ENCODE results near the gene CEACAM3. TPM values are rescaled to one million over a fixed set of nuclear protein-coding genes. Genes with fewer than 3 reads are reported as not detected.

Gene CEACAM3
- total and polyA plus RNA-seq, 11 donors: 0.07 to 2.0 (median 1.6) TPM; not detected in 8

DNA sequence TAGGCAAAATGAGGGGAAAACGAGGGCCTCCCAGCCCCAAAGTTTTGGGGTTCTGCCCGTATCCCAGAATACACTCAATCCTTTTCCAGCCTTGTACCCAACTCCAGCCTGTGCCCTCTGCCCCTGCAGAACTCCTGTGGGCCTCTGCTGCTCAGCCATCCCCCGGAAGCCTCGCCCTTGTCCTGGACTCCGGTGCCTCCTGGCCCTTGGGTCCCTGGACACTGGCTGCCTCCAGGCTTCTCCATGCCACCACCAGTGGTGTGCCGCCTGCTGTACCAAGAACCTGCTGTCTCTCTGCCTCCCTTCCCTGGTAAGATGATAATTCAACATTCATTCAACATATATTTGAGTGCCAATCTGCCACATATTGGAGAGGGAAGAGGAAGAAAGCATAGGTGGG is 52.3 kb downstream of the CEACAM3 start:
- H3K27me3 ChIP-seq: peaks cover 0 to 15% (median 0%) of the 10 kb centered on the region in 9 donors
- WGBS, 4 donors: 80 to 86% (median 82%) methylated on average over 6 of the region's 6 CpGs
- H3K4me1 ChIP-seq: no peaks in the 10 kb centered on the region
- intact Hi-C loops (cut with DNase I): no loop called here
- no peak overlapping the region for H3K4me3 ChIP-seq
- H3K36me3 ChIP-seq: no peaks in the 10 kb centered on the region
- DNase-seq (no peak), ATAC-seq (no peak)
- no peak overlapping the region for H3K27ac ChIP-seq
- H3K9me3 ChIP-seq: no peaks in the 10 kb centered on the region
- TF ChIP-seq POLR2A (IDR thresholded peaks at IDR 0.05): no peak

DNA sequence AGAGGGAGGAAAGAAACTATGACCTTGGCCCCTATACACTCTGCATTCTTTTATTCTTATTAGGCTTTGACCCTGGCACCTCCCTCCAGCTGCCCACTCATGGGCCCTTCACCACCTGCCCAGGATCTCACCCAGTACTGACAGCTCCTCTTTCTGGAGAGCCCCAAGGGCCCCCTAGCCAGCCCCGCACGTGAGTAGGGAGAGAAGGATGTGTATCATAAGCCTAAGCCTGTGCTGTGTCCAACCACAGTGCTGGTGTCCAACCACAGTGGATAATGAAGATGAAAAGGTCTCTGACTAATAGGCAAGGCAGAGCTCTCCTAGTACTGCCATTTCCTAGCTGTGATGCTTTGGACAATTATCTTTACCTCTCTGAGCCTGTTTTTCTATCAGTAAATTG is 52.7 kb downstream of the CEACAM3 start:
- ATAC-seq: no peak
- no peaks in the 10 kb centered on the region for H3K36me3 ChIP-seq
- 72 to 79% (median 74%) methylated on average over 2 of the region's 2 CpGs for WGBS, 4 donors
- DNase-seq: no peak
- H3K27ac ChIP-seq: no peak overlapping the region
- H3K4me1 ChIP-seq: no peaks in the 10 kb centered on the region
- TF ChIP-seq POLR2A (IDR thresholded peaks at IDR 0.05): no peak
- TF ChIP-seq, protein P1, sequence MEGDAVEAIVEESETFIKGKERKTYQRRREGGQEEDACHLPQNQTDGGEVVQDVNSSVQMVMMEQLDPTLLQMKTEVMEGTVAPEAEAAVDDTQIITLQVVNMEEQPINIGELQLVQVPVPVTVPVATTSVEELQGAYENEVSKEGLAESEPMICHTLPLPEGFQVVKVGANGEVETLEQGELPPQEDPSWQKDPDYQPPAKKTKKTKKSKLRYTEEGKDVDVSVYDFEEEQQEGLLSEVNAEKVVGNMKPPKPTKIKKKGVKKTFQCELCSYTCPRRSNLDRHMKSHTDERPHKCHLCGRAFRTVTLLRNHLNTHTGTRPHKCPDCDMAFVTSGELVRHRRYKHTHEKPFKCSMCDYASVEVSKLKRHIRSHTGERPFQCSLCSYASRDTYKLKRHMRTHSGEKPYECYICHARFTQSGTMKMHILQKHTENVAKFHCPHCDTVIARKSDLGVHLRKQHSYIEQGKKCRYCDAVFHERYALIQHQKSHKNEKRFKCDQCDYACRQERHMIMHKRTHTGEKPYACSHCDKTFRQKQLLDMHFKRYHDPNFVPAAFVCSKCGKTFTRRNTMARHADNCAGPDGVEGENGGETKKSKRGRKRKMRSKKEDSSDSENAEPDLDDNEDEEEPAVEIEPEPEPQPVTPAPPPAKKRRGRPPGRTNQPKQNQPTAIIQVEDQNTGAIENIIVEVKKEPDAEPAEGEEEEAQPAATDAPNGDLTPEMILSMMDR (IDR thresholded peaks at IDR 0.05): no peak
- no peak overlapping the region for H3K4me3 ChIP-seq
- H3K9me3 ChIP-seq: no peaks in the 10 kb centered on the region
- intact Hi-C loops (cut with DNase I): no loop called here
- peaks cover 0 to 15% (median 0%) of the 10 kb centered on the region in 9 donors for H3K27me3 ChIP-seq

DNA sequence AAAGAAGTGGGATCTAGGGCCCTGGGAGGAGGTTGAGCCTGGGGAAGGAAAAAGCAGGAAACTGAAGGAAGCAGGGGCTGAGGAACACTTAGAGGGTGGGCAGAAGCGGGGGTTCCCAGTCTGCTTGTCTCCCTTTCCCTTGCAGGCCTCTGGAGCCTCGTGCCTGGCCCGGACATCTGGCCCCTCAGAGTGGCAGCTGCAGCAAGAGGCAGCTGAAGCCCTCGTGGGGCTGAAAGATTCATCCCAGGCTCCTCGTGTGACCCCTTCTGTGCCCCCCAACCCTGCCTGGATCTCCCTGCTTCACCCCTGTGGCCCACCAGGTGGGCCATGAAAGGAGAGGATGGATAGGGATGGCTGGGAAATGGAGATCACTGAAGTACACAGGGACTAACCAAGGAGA is 54.0 kb downstream of the CEACAM3 start:
- 58 to 68% (median 59%) methylated on average over 5 of the region's 5 CpGs for WGBS, 4 donors
- ATAC-seq (no peak), DNase-seq (no peak)
- Histone ChIP-seq H3K27me3 (peaks cover 0 to 15% (median 0%) of the 10 kb centered on the region in 9 donors), H3K4me1 (no peaks in the 10 kb centered on the region), H3K4me3 (no peak overlapping the region), H3K9me3 (no peaks in the 10 kb centered on the region), H3K27ac (no peak overlapping the region), H3K36me3 (no peaks in the 10 kb centered on the region)
- no peak for TF ChIP-seq POLR2A (IDR thresholded peaks at IDR 0.05)
- TF ChIP-seq, protein P1 (IDR thresholded peaks at IDR 0.05): no peak
- intact Hi-C loops (cut with DNase I): no loop called here

DNA sequence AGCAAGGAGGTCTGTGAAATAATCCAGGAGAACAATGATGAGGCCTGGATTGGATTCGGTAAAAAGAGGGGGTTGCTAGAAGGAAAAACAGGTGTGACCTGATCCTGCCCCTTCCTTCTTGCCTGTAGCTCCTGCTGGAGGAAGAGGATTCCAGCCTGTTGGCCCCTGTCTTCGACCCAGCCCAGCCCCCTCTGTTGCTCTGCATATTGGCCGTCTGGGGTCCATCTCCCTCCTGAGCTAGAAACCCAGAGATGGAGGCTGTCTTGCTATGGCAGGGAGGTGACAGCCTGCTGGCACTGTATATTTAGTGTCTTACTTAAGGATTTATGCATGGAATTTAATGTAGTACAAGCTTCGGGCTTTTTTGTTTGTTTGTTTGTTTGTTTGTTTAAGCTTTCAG is 55.1 kb downstream of the CEACAM3 start:
- intact Hi-C loops (cut with DNase I): no loop called here
- TF ChIP-seq, protein P1 (IDR thresholded peaks at IDR 0.05): no peak
- TF ChIP-seq POLR2A (IDR thresholded peaks at IDR 0.05): no peak

DNA sequence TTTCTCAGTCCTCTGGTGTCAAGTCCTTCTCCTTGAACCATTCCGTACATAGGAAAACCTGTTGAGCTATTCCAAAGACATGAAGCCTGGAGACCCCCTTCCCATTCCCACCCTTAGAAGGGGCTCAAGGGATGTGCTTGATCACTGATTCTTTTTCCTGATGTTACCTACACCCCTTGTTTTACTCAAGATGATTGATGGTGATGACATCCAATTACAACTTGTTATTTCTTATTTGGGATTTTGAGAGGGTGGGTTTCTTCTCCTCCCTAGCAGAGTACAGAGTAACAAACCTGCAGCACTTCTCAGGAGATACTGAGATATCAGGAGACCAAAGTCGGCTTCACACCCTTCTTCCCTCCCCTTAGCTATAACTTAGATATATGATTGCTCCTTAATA is 57.0 kb downstream of the CEACAM3 start:
- DNase-seq (no peak), ATAC-seq (no peak)
- Histone ChIP-seq H3K4me1 (no peaks in the 10 kb centered on the region), H3K27ac (no peak overlapping the region), H3K27me3 (peaks cover 0 to 11% (median 0%) of the 10 kb centered on the region in 9 donors), H3K9me3 (no peaks in the 10 kb centered on the region), H3K36me3 (no peaks in the 10 kb centered on the region), H3K4me3 (no peak overlapping the region)
- intact Hi-C loops (cut with DNase I): no loop called here
- WGBS, 4 donors: 43 to 93% (median 69%) methylated on average over 2 of the region's 2 CpGs
- TF ChIP-seq POLR2A (IDR thresholded peaks at IDR 0.05): no peak
- TF ChIP-seq, protein P1 (IDR thresholded peaks at IDR 0.05): no peak

More for the DNA sequence above, 55.1 kb downstream of the CEACAM3 start:
- 29 to 38% (median 36%) methylated on average over 4 of the region's 4 CpGs for WGBS, 4 donors
- DNase-seq: no peak
- H3K4me3 ChIP-seq: no peak overlapping the region
- H3K36me3 ChIP-seq: no peaks in the 10 kb centered on the region
- H3K27ac ChIP-seq: no peak overlapping the region
- no peak for ATAC-seq
- no peaks in the 10 kb centered on the region for H3K4me1 ChIP-seq
- peaks cover 0 to 15% (median 0%) of the 10 kb centered on the region in 9 donors for H3K27me3 ChIP-seq
- H3K9me3 ChIP-seq: no peaks in the 10 kb centered on the region
